ENCODE measurements around the gene CD2BP2. TPM values are rescaled to one million over a fixed set of nuclear protein-coding genes. Genes with fewer than 3 reads are reported as not detected.

The CD2BP2 gene
- total and polyA plus RNA-seq, 9 of the 15 experiments (the other 6 are each of a cell fraction or from before 2014, with no cell fraction given): 3.9 to 51.1 (median 32.8) TPM

GRCh38 chr16:30355144-30355953 lies at the start of gene CD2BP2 (continued):
- TF ChIP-seq PBX2 (CRISPR knock-in tag; IDR thresholded peaks at IDR 0.05; ENCODE audit: low read depth) (no peak), PBX2 (tag; conservative IDR thresholded peaks at IDR 0.05; ENCODE audit: low read depth) (peak; percentile 44; the same call in 1 of the 2 replicates), ETV5 (CRISPR knock-in tag; IDR thresholded peaks at IDR 0.05; ENCODE audit: low read depth) (peak; percentile 94), MYC (IDR thresholded peaks at IDR 0.05; ENCODE audit: low read depth, low read length) (peak; percentile 63; the same call in 1 of the 2 replicates), MYC (CRISPR knock-in tag; IDR thresholded peaks at IDR 0.05; ENCODE audit: borderline replicate concordance, low read depth) (peak; percentile 42; the same call in 1 of the 2 replicates), POLR2H (tag; IDR thresholded peaks at IDR 0.05; ENCODE audit: low read depth) (peak; percentile 80), ZFPM2 (CRISPR knock-in tag; IDR thresholded peaks at IDR 0.05) (no peak), VEZF1 (CRISPR knock-in tag; IDR thresholded peaks at IDR 0.05) (peak; percentile 62), HDAC3 (IDR thresholded peaks at IDR 0.05; ENCODE audit: borderline replicate concordance, partially characterized antibody) (peak; percentile 45), ETS1 (conservative IDR thresholded peaks at IDR 0.05; ENCODE audit: control insufficient read depth, low read depth, low read length) (peak; percentile 90), RERE (CRISPR knock-in tag; IDR thresholded peaks at IDR 0.05; ENCODE audit: borderline replicate concordance) (peak; percentile 47; the same call in 1 of the 2 replicates), RB1 (IDR thresholded peaks at IDR 0.05; ENCODE audit: low read depth) (peak; percentile 90), RNF2 (IDR thresholded peaks at IDR 0.05) (peak; percentile 23; the same call in 1 of the 2 replicates), DPF2 (IDR thresholded peaks at IDR 0.05) (0 out of 2 replicates have a peak, but pooled peaks have one; percentile 56), MTA1 (IDR thresholded peaks at IDR 0.05; ENCODE audit: borderline replicate concordance) (0 out of 2 replicates have a peak, but pooled peaks have one; percentile 11), ATF1 (CRISPR knock-in tag; IDR thresholded peaks at IDR 0.05) (no peak), ATF1 (tag; IDR thresholded peaks at IDR 0.05) (peak; percentile 98)
